ENCODE results near the gene SH3PXD2A.
"Not testable (repeated sequence)": the region's sequence is repeated elsewhere in the genome, so short reads cannot be mapped to it uniquely, and the experiment has no call there.

The SH3PXD2A gene

GRCh38 chr10:103740611-103741010, 114.8 kb downstream of the SH3PXD2A start:
- DNase-seq = no peak

GRCh38 chr10:103739039-103739764, 116.2 kb downstream of the SH3PXD2A start:
- DNase-seq = peak; percentile 84

- DNase-seq = no peak
Measured at GRCh38 chr10:103737735-103738367, 117.5 kb downstream of the SH3PXD2A start.

- DNase-seq = no peak
Measured at GRCh38 chr10:103736763-103737162, 118.6 kb downstream of the SH3PXD2A start.

- DNase-seq = no peak
Measured at GRCh38 chr10:103736044-103736443, 119.3 kb downstream of the SH3PXD2A start.

GRCh38 chr10:103734731-103735130, 120.6 kb downstream of the SH3PXD2A start:
- DNase-seq = no peak

GRCh38 chr10:103733045-103733419, 122.3 kb downstream of the SH3PXD2A start:
- no peak for DNase-seq

- DNase-seq = no peak
Measured at GRCh38 chr10:103732339-103733044, 122.9 kb downstream of the SH3PXD2A start.

- DNase-seq = no peak
Measured at GRCh38 chr10:103731609-103732270, 123.6 kb downstream of the SH3PXD2A start.

GRCh38 chr10:103731026-103731425, 124.3 kb downstream of the SH3PXD2A start:
- DNase-seq = not testable (repeated sequence)

GRCh38 chr10:103729851-103730250, 125.5 kb downstream of the SH3PXD2A start:
- no peak for DNase-seq

GRCh38 chr10:103727991-103728689, 127.2 kb downstream of the SH3PXD2A start:
- DNase-seq = no peak

GRCh38 chr10:103727546-103727963, 127.8 kb downstream of the SH3PXD2A start:
- DNase-seq = peak; percentile 72

- DNase-seq = no peak
Measured at GRCh38 chr10:103726637-103727036, 128.7 kb downstream of the SH3PXD2A start.

GRCh38 chr10:103725242-103725641, 130.1 kb downstream of the SH3PXD2A start:
- no peak for DNase-seq

- DNase-seq = no peak
Measured at GRCh38 chr10:103724771-103725170, 130.6 kb downstream of the SH3PXD2A start.

- DNase-seq = no peak
Measured at GRCh38 chr10:103724074-103724473, 131.3 kb downstream of the SH3PXD2A start.

- DNase-seq = no peak
Measured at GRCh38 chr10:103723557-103723956, 131.8 kb downstream of the SH3PXD2A start.

- DNase-seq = no peak
Measured at GRCh38 chr10:103722632-103723031, 132.7 kb downstream of the SH3PXD2A start.

GRCh38 chr10:103720964-103721335, 134.4 kb downstream of the SH3PXD2A start:
- no peak for DNase-seq

GRCh38 chr10:103720328-103720963, 134.9 kb downstream of the SH3PXD2A start:
- DNase-seq = no peak

GRCh38 chr10:103719036-103719435, 136.3 kb downstream of the SH3PXD2A start:
- no peak for DNase-seq
